T-helper 17 cell (primary cell): ENCODE data around the gene HYDIN. TPM values are rescaled to one million over a fixed set of nuclear protein-coding genes. Genes with fewer than 3 reads are reported as not detected.

Experiments
- ATAC-seq: fragments of 150-1000 bp; cut with Tn5 transposase; 2 replicates; pipeline ENCODE4 v1.10.0; 2021; ENCODE audit warnings: mild to moderate bottlenecking, moderate library complexity
- DNase-seq, 3 donors: peaks; one replicate each; pipeline versions ENCODE4 v3.0.0 to v3.0.0-alpha.2; 2020 to 2021
- H3K9me3 ChIP-seq: one replicate; pipeline ENCODE4 v1.7.0; 2013; ENCODE audit warnings: low read length, mild to moderate bottlenecking; ENCODE audit not compliant: control insufficient read depth, poor library complexity, severe bottlenecking
- H3K27ac Mint-ChIP-seq: one replicate; pipeline ENCODE4 v1.8.0; 2022; ENCODE audit warnings: mild to moderate bottlenecking, moderate library complexity, mixed read lengths
- H3K27me3 Mint-ChIP-seq: one replicate; pipeline ENCODE4 v1.8.0; 2022; ENCODE audit warnings: mixed read lengths
- H3K36me3 Mint-ChIP-seq: one replicate; pipeline ENCODE4 v1.8.0; 2022; ENCODE audit warnings: low read depth, mixed read lengths
- H3K4me1 Mint-ChIP-seq: one replicate; pipeline ENCODE4 v1.8.0; 2022; ENCODE audit warnings: mild to moderate bottlenecking, mixed read lengths
- H3K4me3 Mint-ChIP-seq: one replicate; pipeline ENCODE4 v1.8.0; 2022; ENCODE audit warnings: mild to moderate bottlenecking, moderate library complexity, mixed read lengths
- total RNA-seq, 4 donors: library from RNA in 2 of 4; stranded (reverse) in 2 of 4; gene quantifications; one replicate each; pipeline ENCODE4 v1.2.3 and lab custom pipeline; 2022 to 2026

HYDIN gene
- total RNA-seq, 2 donors from 2014 or later: not detected

- H3K27me3 Mint-ChIP-seq: no peaks in the 10 kb centered on the region
- H3K27ac Mint-ChIP-seq: peak overlapping the region; percentile 79
- H3K9me3 ChIP-seq: no peaks in the 10 kb centered on the region
Observed at GRCh38 chr16:70789595-70790447, 440.7 kb downstream of the HYDIN start.

GRCh38 chr16:70788668-70789594 lies 441.6 kb downstream of the HYDIN start:
- Mint-ChIP-seq H3K27me3 (no peaks in the 10 kb centered on the region), H3K36me3 (peaks cover 4% of the 10 kb centered on the region), H3K4me3 (no peak overlapping the region), H3K4me1 (peaks cover 15% of the 10 kb centered on the region), H3K27ac (no peak overlapping the region)
- H3K9me3 ChIP-seq: no peaks in the 10 kb centered on the region
- ATAC-seq (no peak), DNase-seq (no peak)

More at GRCh38 chr16:70789595-70790447, 440.7 kb downstream of the HYDIN start:
- Mint-ChIP-seq H3K36me3 (peaks cover 2% of the 10 kb centered on the region), H3K4me1 (peaks cover 17% of the 10 kb centered on the region), H3K4me3 (no peak overlapping the region)
- DNase-seq (no peak), ATAC-seq (no peak)

- ATAC-seq (no peak), DNase-seq (no peak)
- no peaks in the 10 kb centered on the region for H3K9me3 ChIP-seq
- no peak overlapping the region for H3K4me3 Mint-ChIP-seq
- H3K4me1 Mint-ChIP-seq: peaks cover 13% of the 10 kb centered on the region
- H3K27ac Mint-ChIP-seq: no peak overlapping the region
- H3K27me3 Mint-ChIP-seq: no peaks in the 10 kb centered on the region
- H3K36me3 Mint-ChIP-seq: peaks cover 13% of the 10 kb centered on the region
Observed at GRCh38 chr16:70786020-70786755, 444.3 kb downstream of the HYDIN start.

- ATAC-seq (no peak), DNase-seq (no peak)
- Mint-ChIP-seq H3K36me3 (peaks cover 13% of the 10 kb centered on the region), H3K4me3 (no peak overlapping the region), H3K27ac (no peak overlapping the region), H3K4me1 (peaks cover 9% of the 10 kb centered on the region), H3K27me3 (no peaks in the 10 kb centered on the region)
- no peaks in the 10 kb centered on the region for H3K9me3 ChIP-seq
Observed at GRCh38 chr16:70784692-70785555, 445.6 kb downstream of the HYDIN start.

GRCh38 chr16:70782237-70782636 lies 448.3 kb downstream of the HYDIN start:
- Mint-ChIP-seq H3K27me3 (no peaks in the 10 kb centered on the region), H3K4me3 (no peak overlapping the region), H3K4me1 (peaks cover 6% of the 10 kb centered on the region), H3K27ac (no peak overlapping the region), H3K36me3 (peaks cover 17% of the 10 kb centered on the region)
- H3K9me3 ChIP-seq: no peaks in the 10 kb centered on the region
- ATAC-seq (no peak), DNase-seq (no peak)

GRCh38 chr16:70781800-70782199 lies 448.7 kb downstream of the HYDIN start:
- Mint-ChIP-seq H3K4me3 (no peak overlapping the region), H3K27ac (no peak overlapping the region), H3K36me3 (peaks cover 18% of the 10 kb centered on the region), H3K27me3 (no peaks in the 10 kb centered on the region), H3K4me1 (peaks cover 2% of the 10 kb centered on the region)
- DNase-seq (no peak), ATAC-seq (no peak)
- no peaks in the 10 kb centered on the region for H3K9me3 ChIP-seq

- no peaks in the 10 kb centered on the region for H3K9me3 ChIP-seq
- H3K4me1 Mint-ChIP-seq: no peaks in the 10 kb centered on the region
- no peak overlapping the region for H3K4me3 Mint-ChIP-seq
- no peak overlapping the region for H3K27ac Mint-ChIP-seq
- peaks cover 16% of the 10 kb centered on the region for H3K36me3 Mint-ChIP-seq
- DNase-seq (no peak), ATAC-seq (no peak)
- H3K27me3 Mint-ChIP-seq: no peaks in the 10 kb centered on the region
Observed at GRCh38 chr16:70780546-70780945, 450.0 kb downstream of the HYDIN start.

GRCh38 chr16:70779361-70779760 lies 451.2 kb downstream of the HYDIN start:
- H3K4me3 Mint-ChIP-seq: no peak overlapping the region
- ATAC-seq: no peak
- no peak overlapping the region for H3K27ac Mint-ChIP-seq
- H3K9me3 ChIP-seq: no peaks in the 10 kb centered on the region
- H3K4me1 Mint-ChIP-seq: no peaks in the 10 kb centered on the region
- peaks cover 18% of the 10 kb centered on the region for H3K36me3 Mint-ChIP-seq
- no peaks in the 10 kb centered on the region for H3K27me3 Mint-ChIP-seq
- DNase-seq: no peak

- ATAC-seq: no peak
- H3K27me3 Mint-ChIP-seq: no peaks in the 10 kb centered on the region
- H3K27ac Mint-ChIP-seq: no peak overlapping the region
- H3K36me3 Mint-ChIP-seq: peaks cover 16% of the 10 kb centered on the region
- no peak for DNase-seq
- no peaks in the 10 kb centered on the region for H3K9me3 ChIP-seq
- H3K4me3 Mint-ChIP-seq: no peak overlapping the region
- no peaks in the 10 kb centered on the region for H3K4me1 Mint-ChIP-seq
Observed at GRCh38 chr16:70778901-70779309, 451.6 kb downstream of the HYDIN start.

GRCh38 chr16:70777973-70778406 lies 452.5 kb downstream of the HYDIN start:
- Mint-ChIP-seq H3K4me1 (no peaks in the 10 kb centered on the region), H3K27me3 (no peaks in the 10 kb centered on the region), H3K36me3 (peaks cover 12% of the 10 kb centered on the region), H3K27ac (no peak overlapping the region), H3K4me3 (no peak overlapping the region)
- DNase-seq: no peak
- H3K9me3 ChIP-seq: no peaks in the 10 kb centered on the region
- no peak for ATAC-seq

- no peak overlapping the region for H3K27ac Mint-ChIP-seq
Observed at GRCh38 chr16:70777496-70777895, 453.0 kb downstream of the HYDIN start.

GRCh38 chr16:70775399-70775798 lies 455.1 kb downstream of the HYDIN start:
- H3K4me1 Mint-ChIP-seq: no peaks in the 10 kb centered on the region
- peak overlapping the region; percentile 59 for H3K4me3 Mint-ChIP-seq
- ATAC-seq: no peak
- peaks cover 7% of the 10 kb centered on the region for H3K36me3 Mint-ChIP-seq
- DNase-seq: no peak
- H3K9me3 ChIP-seq: no peaks in the 10 kb centered on the region
- H3K27ac Mint-ChIP-seq: peak overlapping the region; percentile 68
- H3K27me3 Mint-ChIP-seq: no peaks in the 10 kb centered on the region

More at GRCh38 chr16:70777496-70777895, 453.0 kb downstream of the HYDIN start:
- DNase-seq (no peak), ATAC-seq (no peak)
- H3K27me3 Mint-ChIP-seq: no peaks in the 10 kb centered on the region
- no peaks in the 10 kb centered on the region for H3K4me1 Mint-ChIP-seq
- no peaks in the 10 kb centered on the region for H3K9me3 ChIP-seq
- peaks cover 12% of the 10 kb centered on the region for H3K36me3 Mint-ChIP-seq
- no peak overlapping the region for H3K4me3 Mint-ChIP-seq
